Skin of body (tissue), 2 donors: ENCODE measurements around the gene PABPC1L. TPM values are rescaled to one million over a fixed set of nuclear protein-coding genes. Genes with fewer than 3 reads are reported as not detected.

ENCODE experiments used
- DNase-seq: peaks from one replicate; lab custom pipeline; 2025; lab: John Stamatoyannopoulos, UW
- total RNA-seq: library from RNA; depleted of rRNA; stranded (reverse); fragments of >200 nt; gene quantifications from one replicate; pipeline ENCODE4 v1.2.3, GENCODE V29; 2014

The PABPC1L gene
- total RNA-seq, 1 donor from 2014 or later, result 18.3 TPM

DNA sequence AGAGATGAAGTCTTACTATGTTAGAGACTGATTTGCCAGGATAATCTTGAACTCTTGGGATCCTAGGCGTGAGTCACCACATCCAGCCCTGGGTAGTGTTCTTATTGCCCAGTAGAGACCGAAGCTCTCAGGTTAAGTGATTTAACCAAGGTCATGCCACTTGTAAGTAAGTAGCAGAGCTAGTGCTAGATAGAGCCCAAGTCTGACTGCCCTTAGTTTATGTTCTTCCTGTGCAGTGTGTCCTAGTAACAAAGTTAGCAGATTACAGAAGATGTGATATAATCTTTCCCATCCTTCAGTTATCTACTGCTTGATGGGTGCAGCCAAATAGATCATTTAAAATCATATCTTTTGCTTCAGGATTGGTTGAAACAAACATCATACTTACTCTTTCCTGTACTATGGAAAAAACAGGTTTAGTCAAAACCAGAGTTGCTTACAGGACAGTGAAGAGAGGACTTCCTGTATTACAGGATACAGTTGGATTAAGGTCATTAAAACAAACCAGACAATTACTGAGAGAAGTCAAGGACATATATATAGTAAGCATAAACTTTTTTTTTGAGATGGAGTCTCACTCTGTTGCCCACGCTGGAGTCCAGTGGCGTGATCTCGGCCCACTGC lies 9.5 kb upstream of the PABPC1L start:
- DNase-seq, result no peak

DNA sequence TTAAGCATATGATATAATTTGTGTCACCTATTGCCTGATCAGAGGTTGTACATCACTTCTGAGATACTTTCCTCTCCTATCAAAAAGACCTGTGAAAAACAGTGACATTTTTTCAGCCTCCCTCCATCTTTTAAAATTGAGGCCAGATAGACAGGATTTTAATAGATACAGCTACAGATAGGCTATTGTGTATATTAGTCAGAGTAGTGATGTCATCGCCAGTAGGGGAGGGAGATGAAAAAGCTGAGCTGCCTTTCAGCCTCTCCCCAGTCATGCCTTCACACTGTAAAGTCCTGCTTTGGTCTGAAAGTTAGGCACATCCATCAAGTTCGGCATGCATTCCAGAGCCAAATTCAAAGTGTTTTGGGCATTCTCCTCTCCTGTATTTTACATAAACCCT lies 7.9 kb upstream of the PABPC1L start:
- DNase-seq, result no peak

GRCh38 chr20:44904377-44904776 lies 5.5 kb upstream of the PABPC1L start:
- DNase-seq, result no peak

DNA sequence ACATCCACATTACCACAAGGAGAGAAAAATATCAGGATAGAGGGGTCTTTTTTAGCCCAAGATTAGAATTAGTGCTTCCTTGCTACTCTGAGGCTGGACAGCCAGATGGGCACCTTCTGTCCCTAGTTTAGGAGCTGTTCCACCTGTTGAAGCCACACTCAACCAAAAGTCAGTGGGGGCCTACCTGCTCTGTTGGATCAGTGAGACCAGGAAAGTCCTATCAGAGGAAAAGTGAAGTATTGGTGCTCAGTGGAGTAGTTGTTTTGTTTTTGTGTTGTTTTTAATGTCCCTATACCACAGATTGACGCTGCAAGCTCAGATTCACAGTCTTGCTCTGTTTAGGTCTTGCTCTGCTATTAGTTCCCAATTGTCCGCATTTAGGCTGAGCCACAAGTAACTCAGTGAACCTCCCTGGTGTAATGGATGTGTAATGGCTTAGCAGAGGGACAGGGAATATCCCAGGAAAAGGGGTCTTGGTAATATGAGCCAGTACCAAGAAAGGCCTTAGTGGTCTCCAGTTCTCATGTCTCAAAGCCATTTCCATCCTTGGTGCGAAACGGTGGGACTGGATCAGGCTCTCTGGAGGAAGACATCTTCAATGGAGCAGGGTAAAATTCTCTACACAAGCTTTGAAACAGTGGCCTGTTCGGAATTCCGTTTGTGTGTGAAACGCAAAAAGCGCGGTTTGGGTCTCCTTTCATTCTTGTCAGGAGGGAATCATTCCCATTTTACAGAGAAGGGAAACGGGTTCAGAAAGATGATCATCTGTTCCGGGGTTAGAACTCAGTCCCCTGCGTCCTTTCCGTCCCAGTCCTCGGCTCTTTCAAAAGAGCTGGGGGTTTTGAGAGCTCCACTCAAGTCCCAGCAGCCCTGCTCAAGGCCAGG lies 631 bp upstream of the PABPC1L start:
- no peak for DNase-seq

DNA sequence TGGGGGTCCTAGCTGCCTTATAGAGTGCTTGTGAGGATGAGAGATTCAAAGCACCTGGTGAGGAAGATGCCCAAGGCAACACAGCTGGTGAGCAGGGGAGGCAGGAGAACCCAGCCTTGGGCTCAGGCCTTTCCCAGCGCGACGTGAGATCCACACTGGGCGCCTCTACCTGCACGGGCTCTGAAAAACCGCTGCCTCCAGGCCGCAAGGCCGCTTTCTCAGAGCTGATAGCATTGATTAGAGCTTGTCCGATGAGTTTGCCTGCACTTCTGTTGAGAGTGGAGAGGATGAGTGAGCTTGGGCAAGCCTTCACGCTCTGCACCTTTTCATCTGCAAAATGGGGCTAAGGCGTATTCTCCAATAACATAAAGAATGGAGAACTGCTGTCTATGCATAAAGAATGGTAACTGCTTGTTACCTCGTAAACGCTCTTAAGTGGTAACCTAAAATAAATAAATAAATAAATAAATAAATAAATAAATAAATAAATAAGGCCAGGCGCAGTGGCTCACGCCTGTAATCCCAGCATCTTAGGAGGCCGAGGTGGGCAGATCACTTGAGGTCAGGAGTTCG lies 916 bp downstream of the PABPC1L start:
- no peak for DNase-seq

- no peak for DNase-seq
Measured at GRCh38 chr20:44911264-44911921, 1.5 kb downstream of the PABPC1L start.

- DNase-seq, result no peak
Measured at GRCh38 chr20:44912189-44912588, 2.3 kb downstream of the PABPC1L start.

DNA sequence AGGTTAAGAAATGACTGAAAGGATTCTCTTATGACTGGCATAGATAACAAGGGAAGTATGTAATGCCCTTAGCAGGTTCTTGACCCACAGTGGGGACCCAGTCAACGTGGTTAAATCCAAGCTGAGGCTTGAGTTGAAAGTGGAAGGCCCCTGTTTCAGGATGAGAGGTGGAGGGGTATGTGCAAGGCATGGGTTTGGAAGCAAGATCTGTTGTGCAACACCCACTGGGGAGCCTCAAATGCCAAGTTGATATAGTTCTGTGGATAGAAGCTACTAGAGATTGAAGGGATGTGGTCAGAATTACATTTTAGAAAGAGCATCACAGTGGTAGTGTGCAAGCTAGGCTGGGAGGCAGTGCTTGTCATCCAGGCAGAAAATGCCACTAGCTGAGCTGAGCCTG lies 5.1 kb downstream of the PABPC1L start:
- no peak for DNase-seq

DNA sequence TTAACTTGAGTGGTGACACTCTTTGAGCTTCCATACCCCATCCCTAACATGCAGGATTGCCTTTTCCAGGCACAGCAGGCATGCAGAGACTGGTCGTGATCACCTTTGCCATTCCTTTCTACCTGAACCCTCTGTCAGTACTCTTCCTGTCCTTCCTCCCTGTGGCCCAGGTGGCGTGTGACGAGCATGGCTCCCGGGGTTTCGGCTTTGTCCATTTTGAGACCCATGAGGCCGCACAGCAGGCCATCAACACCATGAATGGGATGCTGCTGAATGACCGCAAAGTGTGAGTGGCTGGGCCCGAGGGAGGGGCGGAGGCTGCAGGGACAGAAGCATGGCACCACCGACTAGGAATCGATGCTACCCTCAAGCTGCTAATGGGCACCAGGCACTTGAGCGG lies 6.7 kb downstream of the PABPC1L start:
- DNase-seq, result no peak

GRCh38 chr20:44917399-44917798 lies 7.5 kb downstream of the PABPC1L start:
- DNase-seq, result no peak

DNA sequence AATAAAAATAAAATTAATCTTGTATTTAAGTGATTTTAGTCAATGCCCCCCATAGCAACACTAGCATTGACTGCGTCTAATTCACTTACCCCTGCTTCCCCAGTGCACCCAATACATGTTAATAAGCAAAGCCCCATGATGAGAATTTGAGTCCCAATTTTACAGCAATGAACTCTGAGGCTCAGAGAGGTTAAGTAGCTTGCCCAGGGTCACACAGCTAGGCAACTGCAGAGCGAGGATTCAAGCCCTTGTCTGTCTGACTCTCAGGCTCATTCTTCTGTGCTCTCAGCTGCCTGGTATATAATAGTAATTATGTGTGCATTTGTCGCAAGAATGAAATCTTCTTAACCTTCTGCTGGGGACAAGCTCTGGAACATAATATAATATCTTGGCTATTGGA lies 8.5 kb downstream of the PABPC1L start:
- no peak for DNase-seq

GRCh38 chr20:44918761-44919160 lies 8.9 kb downstream of the PABPC1L start:
- DNase-seq, result no peak

GRCh38 chr20:44921447-44921846 lies 11.6 kb downstream of the PABPC1L start:
- no peak for DNase-seq

DNA sequence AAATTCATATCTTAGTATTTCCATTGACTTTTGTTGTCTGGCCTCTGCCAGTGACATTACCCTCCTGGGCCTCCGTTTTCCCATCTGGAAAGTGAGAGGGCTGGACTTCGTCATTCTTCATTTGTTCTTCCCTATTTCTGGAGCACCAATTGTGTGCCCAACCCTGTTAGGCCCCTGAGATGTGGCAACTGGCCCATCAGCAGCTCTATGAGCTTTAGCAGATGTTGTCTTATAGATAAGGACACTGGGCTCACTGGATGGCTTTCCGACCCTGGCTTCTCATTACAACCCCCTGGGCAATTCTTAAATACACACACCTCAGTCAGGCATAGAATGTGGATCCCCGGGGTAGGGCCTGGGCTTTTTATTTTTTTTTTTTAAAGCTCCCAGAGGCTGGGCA lies 14.7 kb downstream of the PABPC1L start:
- no peak for DNase-seq

- DNase-seq, result no peak
Measured at GRCh38 chr20:44928595-44928994, 18.7 kb downstream of the PABPC1L start.

GRCh38 chr20:44930517-44931168 lies 20.8 kb downstream of the PABPC1L start:
- DNase-seq, result no peak

DNA sequence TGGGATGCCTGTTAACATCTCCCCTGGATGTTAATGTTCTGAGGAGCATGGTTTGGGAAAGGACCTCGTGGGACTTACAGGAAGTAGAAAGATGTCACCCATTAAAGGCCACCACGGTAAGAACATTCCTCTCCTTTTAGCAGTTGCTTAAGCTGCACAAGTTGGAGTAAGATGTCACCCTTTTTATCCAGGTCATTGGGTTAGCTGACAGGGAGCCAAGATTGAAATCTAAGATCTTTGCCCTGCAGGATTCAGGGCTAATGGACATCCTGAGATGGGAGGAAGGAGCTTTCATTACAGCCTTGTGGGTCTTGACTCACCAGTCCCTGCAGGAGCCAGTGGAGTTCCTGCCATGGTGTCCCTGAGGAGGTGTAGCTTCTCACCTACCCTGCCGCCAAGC lies 22.1 kb downstream of the PABPC1L start:
- no peak for DNase-seq

- DNase-seq, result no peak
Measured at GRCh38 chr20:44932916-44933315, 23.1 kb downstream of the PABPC1L start.

DNA sequence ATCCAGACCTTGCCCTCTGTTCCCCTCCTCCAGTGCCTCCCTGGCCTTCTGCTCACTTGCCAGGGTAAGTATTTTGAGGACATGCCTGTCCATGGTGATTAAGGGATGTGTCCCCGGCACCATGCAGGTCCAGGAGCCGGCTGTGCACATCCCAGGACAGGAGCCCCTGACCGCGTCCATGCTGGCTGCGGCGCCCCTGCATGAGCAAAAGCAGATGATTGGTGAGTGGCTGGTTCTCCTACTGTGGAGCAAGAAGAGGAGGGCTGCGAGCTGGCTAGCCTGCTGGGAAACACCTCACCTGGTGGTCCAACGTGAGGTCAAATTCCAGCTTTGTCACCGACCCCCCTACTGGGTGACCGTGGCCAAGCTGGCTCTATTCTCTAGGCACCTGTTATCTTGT lies 26.6 kb downstream of the PABPC1L start:
- no peak for DNase-seq

DNA sequence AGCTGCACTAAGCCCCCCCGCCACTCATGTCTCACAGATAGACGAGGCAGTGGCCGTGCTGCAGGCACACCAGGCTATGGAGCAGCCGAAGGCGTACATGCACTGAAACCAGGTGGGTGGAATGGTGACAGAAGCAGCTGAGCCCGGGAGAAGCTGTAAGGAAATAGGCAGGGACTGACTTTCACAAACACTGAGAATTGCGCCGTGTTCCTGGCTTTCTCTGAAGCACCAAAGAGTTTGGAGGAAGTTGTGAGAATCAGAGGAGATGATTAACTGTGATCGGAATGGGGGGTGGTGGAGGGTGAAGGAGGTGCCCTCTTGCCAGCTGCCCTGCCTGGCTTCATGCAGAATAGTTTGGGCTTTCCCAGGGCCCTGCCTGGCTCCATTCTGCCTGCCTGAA lies 28.8 kb downstream of the PABPC1L start:
- DNase-seq, result no peak

DNA sequence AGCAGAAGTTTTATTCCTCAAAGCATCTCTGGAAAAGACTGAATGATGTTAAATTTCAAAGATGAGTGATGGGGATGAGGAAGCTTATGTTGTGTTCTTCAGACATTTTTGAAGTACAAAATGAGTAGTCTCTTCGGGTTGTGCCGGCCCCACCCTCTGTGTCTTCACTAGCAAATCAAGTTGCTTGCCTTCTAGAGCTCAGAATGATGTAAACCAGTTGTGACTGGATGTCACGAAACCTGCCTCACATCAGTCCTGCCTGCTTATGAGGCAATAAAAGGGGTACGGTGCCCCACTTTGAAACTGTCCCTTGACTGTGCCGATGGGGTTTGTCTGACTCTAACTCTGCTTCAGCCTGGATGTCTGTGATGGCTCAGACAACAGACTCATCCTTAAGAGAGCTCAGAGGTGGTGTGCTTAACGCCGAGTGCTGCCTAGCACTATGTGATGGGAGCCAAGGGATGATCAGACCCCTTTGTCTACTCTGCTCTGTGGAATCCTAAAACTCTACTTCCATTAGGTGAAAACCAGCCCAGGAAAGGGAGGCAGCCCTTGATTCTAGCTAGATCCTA lies 31.3 kb downstream of the PABPC1L start:
- DNase-seq, result no peak
